Measurements from ENCODE around the gene TCERG1L.

TCERG1L gene

DNA sequence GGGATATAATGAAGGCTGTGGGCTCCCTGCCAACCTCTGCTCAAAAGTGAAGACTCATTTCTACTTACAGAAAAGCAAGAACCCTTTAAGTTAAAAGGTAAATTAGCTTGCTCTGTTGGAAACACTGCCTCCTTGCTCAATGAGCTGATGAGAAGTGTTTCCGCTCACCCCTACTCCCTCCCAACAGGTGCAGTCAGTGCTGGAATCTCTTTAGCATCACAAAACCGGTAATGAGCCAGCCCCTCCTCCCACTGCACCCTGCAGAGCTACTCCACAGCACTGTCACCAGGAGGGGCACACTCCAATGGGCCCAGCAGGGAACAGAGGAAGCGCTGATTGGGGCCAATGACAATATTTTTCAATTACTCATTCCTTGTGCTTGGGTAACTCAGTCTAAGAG, 262.5 kb downstream of the TCERG1L start:
- no peak for DNase-seq

DNA sequence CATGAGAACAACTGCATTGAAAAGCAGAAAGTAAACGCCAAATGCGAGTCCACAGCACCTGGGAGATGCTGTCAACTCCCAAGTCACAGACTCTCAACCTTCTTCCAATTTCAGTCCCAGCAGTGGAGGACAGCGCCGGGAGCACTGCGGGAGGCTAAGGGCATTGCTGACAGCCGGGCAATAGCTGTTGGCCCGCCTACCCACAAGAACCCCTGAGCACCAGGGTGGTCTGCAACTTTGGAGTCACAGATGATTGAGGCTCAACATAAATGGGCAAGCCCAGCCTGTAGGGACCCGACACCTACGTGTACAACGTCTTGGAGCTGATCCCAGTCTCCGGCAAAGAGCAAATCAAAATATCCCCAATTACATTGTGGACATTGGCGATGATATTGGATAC, 262.9 kb downstream of the TCERG1L start:
- DNase-seq = no peak

- no peak for DNase-seq
Observed at GRCh38 chr10:131047501-131047900, 264.0 kb downstream of the TCERG1L start.

DNA sequence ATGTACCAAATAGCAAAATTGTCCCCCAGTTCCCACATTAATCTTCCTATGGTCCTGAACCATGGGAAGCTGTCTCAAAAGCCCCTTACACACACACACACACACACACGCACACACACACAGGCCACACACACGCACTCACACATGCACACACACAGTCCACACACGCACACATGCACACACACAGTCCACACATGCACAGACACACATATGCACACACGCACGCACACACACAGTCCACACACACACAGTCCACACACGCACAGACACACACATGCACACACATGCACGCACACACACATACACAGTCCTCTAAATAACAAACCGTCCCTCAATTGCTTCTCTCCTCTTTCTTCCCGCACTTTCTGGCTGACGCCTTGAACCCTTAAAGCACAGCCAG, 265.3 kb downstream of the TCERG1L start:
- DNase-seq = no peak

- DNase-seq = no peak
Observed at GRCh38 chr10:131044379-131045111, 267.0 kb downstream of the TCERG1L start.

GRCh38 chr10:131043039-131043691, 268.4 kb downstream of the TCERG1L start:
- DNase-seq = no peak

Data from stimulated activated naive CD4-positive, alpha-beta T cell (primary cell).